ENCODE measurements around the gene GTF2H4.

The GTF2H4 gene

DNA sequence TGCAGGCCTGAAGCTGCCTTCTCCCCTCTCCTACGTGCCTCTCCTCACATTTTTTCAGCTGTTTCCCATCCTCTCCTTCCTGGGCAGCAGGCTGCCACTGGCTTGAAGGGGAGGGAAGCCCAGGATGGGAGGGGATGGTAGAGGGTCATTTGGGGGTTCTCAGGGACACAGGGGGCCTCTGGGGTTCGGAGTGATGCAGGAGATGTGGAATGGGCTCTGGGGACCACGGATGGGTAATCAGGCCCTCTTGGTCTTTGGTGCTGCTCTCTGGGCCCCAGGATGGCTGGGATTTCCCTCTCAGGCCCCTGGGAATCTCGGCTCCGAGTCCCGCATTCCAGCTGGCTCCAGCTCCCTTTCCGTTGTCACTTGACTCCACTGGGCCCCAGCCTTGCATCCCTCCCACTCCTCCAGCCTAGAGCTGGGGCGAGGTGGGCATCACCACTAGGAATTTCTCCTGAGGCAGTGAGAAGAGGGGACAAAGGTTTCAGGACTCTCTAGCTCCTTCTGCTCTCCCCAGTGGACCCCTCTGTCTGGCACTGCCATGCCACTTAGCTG lies 25.7 kb upstream of the GTF2H4 start:
- DNase-seq (ENCODE audit: low read depth in 2 of 2, low spot score in 1 of 2), result no peak

- DNase-seq (ENCODE audit: low read depth in 2 of 2, low spot score in 1 of 2), result no peak
These were observed 25.0 kb upstream of the GTF2H4 start for GRCh38 chr6:30882759-30883684.

DNA sequence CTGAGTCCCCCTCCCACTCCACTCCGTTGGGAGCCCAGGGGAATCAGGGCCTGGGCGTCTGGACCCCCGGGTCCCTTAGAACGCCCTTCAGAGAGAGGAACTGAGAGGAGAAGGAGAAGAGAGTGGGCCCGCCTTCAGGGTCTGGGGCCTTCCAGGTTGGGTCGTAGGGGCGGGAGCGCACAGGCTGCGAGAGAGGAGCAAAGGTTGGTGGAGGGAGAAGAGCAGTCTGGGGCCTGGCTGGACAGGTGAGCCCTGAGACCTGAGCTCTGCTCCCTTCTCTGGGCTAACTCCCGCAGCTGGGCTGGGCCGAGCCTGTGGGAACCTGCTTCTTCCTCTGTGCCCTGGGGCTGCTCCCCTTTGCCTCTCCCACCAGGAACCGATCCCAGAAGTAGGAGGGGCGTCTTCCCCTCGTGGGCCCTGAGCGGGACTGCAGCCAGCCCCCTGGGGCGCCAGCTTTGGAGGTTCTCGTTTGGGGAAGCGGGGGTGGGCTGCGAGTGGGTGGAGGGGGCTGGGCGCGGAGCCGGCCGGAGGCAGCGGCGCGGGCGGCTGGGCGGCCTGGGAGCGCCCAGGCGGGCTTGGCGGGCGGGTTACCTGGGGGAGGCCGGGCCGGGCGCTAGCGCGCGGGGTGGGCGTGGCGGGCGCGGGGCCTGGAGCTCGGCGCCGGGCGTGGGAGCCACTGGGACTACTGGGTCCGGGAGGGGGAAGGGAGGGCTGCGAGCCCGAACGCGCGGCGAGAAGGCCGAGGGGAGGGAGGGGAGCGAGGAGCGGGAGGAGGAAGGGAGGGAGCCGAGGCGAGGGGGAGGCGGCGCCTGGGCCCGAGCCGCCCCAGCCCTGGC lies 24.1 kb upstream of the GTF2H4 start, which contains the start of gene DDR1:
TSS of gene DDR1 (plus strand) at position 835 of the 836 bp plus-strand sequence. CDS start 4,211 bp downstream, outside the sequence.
- peak in 1 of 2 donors; percentile 24 for DNase-seq (ENCODE audit: low read depth in 2 of 2, low spot score in 1 of 2)

GRCh38 chr6:30884521-30885480 lies 23.2 kb upstream of the GTF2H4 start:
- DNase-seq (ENCODE audit: low read depth in 2 of 2, low spot score in 1 of 2), result no peak

DNA sequence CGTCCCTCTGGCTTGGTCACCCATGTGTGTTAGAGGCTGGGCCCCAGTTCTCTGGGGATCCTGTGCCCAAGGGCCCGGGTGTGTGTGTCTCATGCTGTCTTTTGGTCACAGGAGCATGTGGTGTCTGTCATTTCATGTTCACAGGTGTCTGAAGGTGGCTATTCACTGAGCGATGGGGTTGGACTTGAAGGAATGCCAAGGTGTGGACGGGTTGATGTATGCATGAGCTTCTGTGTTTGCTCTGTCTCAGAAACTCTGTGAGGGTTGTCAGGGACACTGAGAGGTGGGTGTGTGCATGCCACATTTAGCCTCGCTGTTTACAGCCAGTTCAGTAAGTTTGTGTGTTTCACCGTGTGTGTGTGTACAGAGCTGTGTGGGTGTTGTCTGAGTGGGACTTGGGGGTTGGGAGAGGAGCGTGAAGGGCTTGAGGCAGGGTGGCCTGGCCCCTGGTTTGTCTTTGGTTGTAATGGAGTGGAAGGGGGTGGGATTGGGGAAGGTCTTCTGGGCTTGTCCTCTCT lies 22.5 kb upstream of the GTF2H4 start:
- no peak for DNase-seq (ENCODE audit: low read depth in 2 of 2, low spot score in 1 of 2)

DNA sequence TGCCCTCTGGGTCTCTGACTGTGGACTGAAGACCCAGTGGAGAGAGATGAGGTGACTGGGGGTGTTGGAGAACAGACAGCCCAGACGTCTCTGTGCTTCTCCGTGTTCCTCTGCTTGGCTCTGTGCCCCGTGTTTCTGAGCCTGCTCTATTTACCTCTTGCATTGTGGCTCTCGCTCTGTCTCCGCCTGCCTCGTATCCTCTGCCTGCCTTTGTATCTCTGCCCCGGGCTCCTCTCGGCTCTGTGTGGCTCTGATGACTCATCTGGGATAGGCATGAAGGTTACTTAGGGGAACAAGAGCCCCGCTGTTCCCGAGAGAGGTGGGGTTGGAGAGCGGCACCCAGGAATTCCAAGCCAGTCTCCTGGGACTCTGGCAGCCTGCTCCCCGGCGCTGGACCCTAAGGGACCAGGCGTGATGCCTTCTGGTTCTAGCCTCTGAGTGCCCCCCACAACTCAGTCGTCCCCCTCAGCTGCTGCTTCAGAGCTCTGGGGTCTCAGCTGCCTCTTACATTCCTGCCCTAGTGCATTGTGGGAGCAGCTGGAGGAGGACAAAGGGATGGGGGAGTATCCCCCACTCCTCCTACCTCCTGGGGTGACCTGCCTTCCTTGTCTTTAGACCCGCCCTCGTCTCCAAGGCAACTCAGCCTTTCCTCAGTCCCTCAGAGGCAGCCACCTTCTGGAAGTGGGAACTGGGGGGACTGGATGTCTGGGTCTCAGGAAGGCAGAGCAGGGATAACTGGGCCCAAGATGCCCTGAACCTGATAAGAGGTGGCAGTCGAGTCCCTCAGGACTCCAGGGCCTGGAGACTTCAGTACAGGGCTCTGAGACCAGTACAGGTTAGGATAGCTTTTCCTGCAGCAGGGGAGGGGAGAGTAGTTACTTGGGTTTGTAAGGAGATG lies 21.8 kb upstream of the GTF2H4 start:
- no peak for DNase-seq (ENCODE audit: low read depth in 2 of 2, low spot score in 1 of 2)

- DNase-seq (ENCODE audit: low read depth in 2 of 2, low spot score in 1 of 2), result no peak
These were observed 21.1 kb upstream of the GTF2H4 start for GRCh38 chr6:30886897-30887255.

DNA sequence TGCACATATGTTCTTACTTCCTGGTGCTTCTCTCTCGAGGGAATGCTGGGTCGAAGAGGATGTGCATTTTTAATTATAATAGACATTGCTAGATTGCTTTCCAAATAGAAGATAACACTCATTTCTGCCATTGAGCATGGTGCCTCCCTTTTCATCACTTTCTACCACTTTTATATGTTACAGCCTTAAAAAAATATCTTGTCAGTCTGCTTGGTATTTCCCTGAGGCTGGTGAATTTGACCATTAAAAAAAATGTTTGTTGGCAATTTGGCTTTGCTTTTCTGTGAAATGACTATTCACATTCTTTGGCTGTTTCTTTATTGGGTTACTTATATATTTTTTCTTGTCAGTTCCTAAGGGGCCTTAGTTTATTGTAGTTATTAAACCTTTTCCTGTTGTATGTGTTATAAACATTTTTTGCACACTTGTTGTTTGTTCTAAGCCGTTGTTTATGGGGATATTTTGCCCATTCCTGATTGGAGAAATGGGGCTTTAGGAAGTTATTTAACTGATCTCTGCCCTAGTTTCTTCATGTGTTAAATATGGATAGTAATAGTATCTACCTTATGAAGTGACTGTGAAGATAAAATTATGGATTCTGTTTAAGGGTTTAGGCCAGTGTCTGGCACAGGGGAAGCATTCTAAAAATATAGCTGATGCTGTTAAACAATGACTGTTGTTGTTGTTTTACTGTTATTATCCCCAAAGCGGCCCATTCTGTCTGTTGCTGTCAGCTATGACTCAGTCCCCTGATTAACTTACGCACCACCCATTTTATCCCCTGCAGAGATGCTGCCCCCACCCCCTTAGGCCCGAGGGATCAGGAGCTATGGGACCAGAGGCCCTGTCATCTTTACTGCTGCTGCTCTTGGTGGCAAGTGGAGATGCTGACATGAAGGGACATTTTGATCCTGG lies 19.8 kb upstream of the GTF2H4 start:
- DNase-seq (ENCODE audit: low read depth in 2 of 2, low spot score in 1 of 2), result no peak

DNA sequence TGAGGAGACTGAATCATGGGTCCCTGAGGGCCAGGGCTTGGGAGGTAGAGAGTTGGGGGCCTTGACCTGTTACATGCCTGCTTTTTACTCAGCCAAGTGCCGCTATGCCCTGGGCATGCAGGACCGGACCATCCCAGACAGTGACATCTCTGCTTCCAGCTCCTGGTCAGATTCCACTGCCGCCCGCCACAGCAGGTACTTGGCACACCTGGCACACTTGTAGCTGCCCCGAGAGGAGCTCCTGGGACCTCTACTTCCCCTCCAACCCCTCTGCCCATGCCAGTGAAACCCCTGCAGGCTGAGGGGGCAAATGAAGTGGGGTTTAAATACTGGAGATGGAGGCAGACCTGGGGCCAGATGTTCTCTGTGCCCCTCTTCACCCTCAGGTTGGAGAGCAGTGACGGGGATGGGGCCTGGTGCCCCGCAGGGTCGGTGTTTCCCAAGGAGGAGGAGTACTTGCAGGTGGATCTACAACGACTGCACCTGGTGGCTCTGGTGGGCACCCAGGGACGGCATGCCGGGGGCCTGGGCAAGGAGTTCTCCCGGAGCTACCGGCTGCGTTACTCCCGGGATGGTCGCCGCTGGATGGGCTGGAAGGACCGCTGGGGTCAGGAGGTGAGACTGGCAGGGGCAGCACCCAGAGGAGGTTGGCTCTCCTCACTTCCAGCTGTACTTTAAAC lies 19.1 kb upstream of the GTF2H4 start:
- DNase-seq (ENCODE audit: low read depth in 2 of 2, low spot score in 1 of 2), result no peak

- DNase-seq (ENCODE audit: low read depth in 2 of 2, low spot score in 1 of 2), result no peak
These were observed 18.5 kb upstream of the GTF2H4 start for GRCh38 chr6:30889496-30889885.

DNA sequence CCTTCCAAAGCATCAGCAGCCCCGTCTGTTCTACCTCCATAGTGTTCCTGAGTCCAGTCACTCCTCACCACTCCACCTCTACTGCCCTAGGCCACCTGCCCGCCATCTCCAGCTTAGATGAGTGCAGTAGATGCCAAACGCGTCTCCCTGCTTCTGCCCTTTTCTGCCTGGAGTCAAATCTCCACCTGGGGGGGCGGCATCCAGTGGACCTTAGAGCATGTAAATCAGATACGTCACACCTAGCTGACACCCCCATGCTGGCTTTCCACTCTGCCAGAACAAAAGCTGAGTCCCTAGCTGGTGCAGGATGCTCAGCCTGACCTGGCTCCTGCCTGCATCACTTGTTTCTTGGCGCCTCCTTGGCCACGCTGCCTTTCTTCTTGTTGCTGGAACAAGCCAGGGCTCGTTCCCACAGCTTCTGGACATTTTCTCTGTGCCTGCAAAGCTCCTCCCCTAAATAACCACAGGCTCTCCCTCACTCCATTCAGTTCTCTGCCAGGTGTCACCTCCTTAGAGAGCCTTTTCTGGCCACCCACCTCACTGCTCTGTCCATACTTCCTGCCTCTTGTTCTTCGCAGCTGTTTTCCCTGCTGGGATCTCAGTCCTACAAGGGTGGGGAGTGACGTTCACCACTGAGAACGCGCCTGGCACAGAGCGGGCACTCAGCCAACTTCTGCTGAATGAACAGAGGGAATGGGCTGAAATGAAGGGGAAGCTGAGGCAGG lies 17.9 kb upstream of the GTF2H4 start:
- no peak for DNase-seq (ENCODE audit: low read depth in 2 of 2, low spot score in 1 of 2)

DNA sequence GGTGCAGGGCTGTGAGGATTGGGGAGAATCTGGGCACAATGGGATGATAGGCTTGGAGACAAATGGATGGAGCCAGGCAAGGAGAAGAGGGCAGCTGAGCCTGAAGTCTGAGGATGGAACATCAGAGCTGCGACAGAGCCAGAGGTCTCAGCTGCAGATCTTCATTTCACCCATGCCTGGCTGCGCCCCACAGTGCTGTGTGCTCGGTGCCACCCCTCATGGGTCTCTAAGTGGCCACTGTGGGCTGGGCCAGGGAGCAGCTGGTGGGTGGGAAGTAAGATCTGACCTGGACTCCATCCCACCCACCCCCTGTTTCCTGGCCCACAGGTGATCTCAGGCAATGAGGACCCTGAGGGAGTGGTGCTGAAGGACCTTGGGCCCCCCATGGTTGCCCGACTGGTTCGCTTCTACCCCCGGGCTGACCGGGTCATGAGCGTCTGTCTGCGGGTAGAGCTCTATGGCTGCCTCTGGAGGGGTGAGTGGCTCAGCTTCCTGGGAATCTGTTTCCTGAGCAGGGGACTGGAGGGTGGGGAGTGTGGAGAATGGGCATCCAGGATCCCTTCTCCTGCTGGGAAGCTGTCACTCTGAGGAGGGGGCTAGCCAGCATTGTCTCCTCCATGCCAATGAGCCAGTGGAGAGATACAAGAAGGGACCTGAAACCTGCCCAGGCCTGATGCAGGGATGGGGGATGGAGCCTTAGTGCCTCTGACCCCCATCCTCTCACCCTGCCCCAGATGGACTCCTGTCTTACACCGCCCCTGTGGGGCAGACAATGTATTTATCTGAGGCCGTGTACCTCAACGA lies 17.2 kb upstream of the GTF2H4 start:
- no peak for DNase-seq (ENCODE audit: low read depth in 2 of 2, low spot score in 1 of 2)

- DNase-seq (ENCODE audit: low read depth in 2 of 2, low spot score in 1 of 2), result no peak
These were observed 16.6 kb upstream of the GTF2H4 start for GRCh38 chr6:30891450-30891723.

DNA sequence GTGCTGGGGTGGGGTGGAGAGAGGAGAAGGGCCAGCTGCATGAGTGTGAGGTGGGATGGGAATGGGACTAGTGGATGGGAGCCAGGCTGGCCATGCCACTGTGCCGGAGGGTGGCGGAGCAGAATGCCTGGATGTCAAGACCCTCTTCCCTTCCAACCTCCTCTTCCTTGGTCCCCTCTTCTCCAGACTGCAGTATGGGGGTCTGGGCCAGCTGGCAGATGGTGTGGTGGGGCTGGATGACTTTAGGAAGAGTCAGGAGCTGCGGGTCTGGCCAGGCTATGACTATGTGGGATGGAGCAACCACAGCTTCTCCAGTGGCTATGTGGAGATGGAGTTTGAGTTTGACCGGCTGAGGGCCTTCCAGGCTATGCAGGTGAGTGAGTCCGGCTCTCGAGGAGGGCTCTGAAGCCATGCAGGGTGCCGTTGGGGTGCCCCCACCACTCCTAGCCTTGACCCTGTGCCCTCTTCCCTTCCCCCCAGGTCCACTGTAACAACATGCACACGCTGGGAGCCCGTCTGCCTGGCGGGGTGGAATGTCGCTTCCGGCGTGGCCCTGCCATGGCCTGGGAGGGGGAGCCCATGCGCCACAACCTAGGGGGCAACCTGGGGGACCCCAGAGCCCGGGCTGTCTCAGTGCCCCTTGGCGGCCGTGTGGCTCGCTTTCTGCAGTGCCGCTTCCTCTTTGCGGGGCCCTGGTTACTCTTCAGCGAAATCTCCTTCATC lies 16.0 kb upstream of the GTF2H4 start:
- no peak for DNase-seq (ENCODE audit: low read depth in 2 of 2, low spot score in 1 of 2)

DNA sequence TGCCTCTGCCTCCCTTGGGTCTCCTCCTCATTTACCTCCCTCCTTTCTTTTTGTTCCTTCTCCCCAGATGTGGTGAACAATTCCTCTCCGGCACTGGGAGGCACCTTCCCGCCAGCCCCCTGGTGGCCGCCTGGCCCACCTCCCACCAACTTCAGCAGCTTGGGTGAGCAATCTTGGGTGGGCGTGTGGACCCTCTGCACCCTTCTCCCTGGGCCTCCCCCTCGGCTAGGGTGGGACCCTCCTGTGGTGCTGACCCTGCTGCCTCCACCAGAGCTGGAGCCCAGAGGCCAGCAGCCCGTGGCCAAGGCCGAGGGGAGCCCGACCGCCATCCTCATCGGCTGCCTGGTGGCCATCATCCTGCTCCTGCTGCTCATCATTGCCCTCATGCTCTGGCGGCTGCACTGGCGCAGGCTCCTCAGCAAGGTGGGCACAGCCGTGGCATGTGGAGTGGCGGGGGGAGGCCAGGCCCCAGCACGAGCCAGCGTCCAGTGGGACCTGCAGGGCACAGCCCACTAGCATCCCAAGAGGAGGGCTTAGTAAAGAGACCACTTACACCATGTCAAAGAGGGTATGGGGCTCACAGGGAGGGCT lies 14.9 kb upstream of the GTF2H4 start:
- DNase-seq (ENCODE audit: low read depth in 2 of 2, low spot score in 1 of 2), result no peak

Data from stimulated activated CD8-positive, alpha-beta memory T cell treated with anti-CD3 and anti-CD28 coated beads, Interleukin-4, amount 100 ng/mL, for 4 hours (primary cell).